Mucosa of descending colon (tissue), 3 donors: ENCODE measurements around the gene THBS3. TPM values are rescaled to one million over a fixed set of nuclear protein-coding genes. Genes with fewer than 3 reads are reported as not detected.
"Not testable (repeated sequence)": the region's sequence is repeated elsewhere in the genome, so short reads cannot be mapped to it uniquely, and the experiment has no call there.

ENCODE experiments used
- ATAC-seq: fragments of 200-7000 bp; cut with Tn5 transposase; one replicate; pipeline ENCODE4 v1.9.1; 2020; ENCODE audit warnings: mild to moderate bottlenecking, moderate library complexity
- DNase-seq, 3 donors: peaks; one replicate each; pipeline ENCODE4 v3.0.0-alpha.2; 2020
- H3K36me3 ChIP-seq: fragments of 200-600 bp; one replicate; pipeline ENCODE4 v1.8.0; 2021; ENCODE audit warnings: low read depth, mild to moderate bottlenecking
- H3K4me1 ChIP-seq: fragments of 200-600 bp; one replicate; pipeline ENCODE4 v1.8.0; 2021; ENCODE audit warnings: low read depth, mild to moderate bottlenecking
- H3K4me3 ChIP-seq: fragments of 200-600 bp; one replicate; pipeline ENCODE4 v1.8.0; 2021; ENCODE audit warnings: mild to moderate bottlenecking
- H3K9me3 ChIP-seq: fragments of 200-600 bp; one replicate; pipeline ENCODE4 v1.8.0; 2021; ENCODE audit warnings: mild to moderate bottlenecking
- CTCF ChIP-seq: fragments of 200-600 bp; IDR thresholded peaks from one replicate; pipeline ENCODE4 v1.8.0; 2022; ENCODE audit warnings: antibody characterized with exemption, mild to moderate bottlenecking
- intact Hi-C, 2 donors: fragments of 100-400 bp; cut with DNase I in 1 of 2; cut with micrococcal nuclease in 1 of 2; formaldehyde crosslinking; loops; one replicate each; pipeline versions ENCODE4 v1.11.0 to v1.11.1; 2022; cut with DNase I, micrococcal nuclease
- total RNA-seq, 3 donors: library from RNA; stranded (reverse); fragmentation: NEBNext Ultra II Directional in 2 of 3; extraction: Animal tissue kit (Norgen Biotek cat#: 25700) in 2 of 3; gene quantifications; one replicate each; pipeline versions ENCODE4 v1.2.1 to v1.2.4, GENCODE V29; 2021 to 2023
- donor health status: DM: no; HTN: no; CAD: no; lungs with moderate emphysema.
- donor health status: DM: no; HTN: no; CAD: no.
- donor health status: DM: no; HTN: yes; CAD: no.

THBS3 gene
- total RNA-seq, 3 donors from 2014 or later = 22.4 to 35.9 (median 33.9) TPM

- Histone ChIP-seq H3K9me3 (no peaks in the 10 kb centered on the region), H3K36me3 (no peaks in the 10 kb centered on the region), H3K4me1 (peaks cover 10% of the 10 kb centered on the region), H3K4me3 (no peak overlapping the region)
- intact Hi-C loops = loop anchor here in 1 of 2 donors (5.0 to 10.0 kb wide), 2 partner anchors 51 to 74 kb away; no protein-coding TSS in a partner anchor
- TF ChIP-seq CTCF = no peak
- ATAC-seq (no peak), DNase-seq (no peak)
These were observed 41.6 kb downstream of the THBS3 start for GRCh38 chr1:155166051-155166470.

GRCh38 chr1:155164625-155165024 is 43.1 kb downstream of the THBS3 start:
- not testable (repeated sequence) for H3K4me3 ChIP-seq, H3K4me1 ChIP-seq, H3K36me3 ChIP-seq, H3K9me3 ChIP-seq, DNase-seq, ATAC-seq
- intact Hi-C loops = loop anchor here in 1 of 2 donors (5.0 to 10.0 kb wide), 2 partner anchors 50 to 72 kb away; no protein-coding TSS in a partner anchor

- intact Hi-C loops = loop anchor here in 1 of 2 donors (10.0 kb wide), 1 partner anchor 49 kb away; no protein-coding TSS in a partner anchor
- ATAC-seq, H3K9me3 ChIP-seq: not testable (repeated sequence)
These were observed 43.9 kb downstream of the THBS3 start for GRCh38 chr1:155163785-155164184.

GRCh38 chr1:155162631-155163030 is 45.1 kb downstream of the THBS3 start:
- ATAC-seq, H3K4me1 ChIP-seq, H3K9me3 ChIP-seq, H3K36me3 ChIP-seq, H3K4me3 ChIP-seq, DNase-seq: not testable (repeated sequence)
- intact Hi-C loops = loop anchor here in 1 of 2 donors (10.0 kb wide), 1 partner anchor 48 kb away; no protein-coding TSS in a partner anchor

More at GRCh38 chr1:155163785-155164184, 43.9 kb downstream of the THBS3 start:
- H3K4me3 ChIP-seq, H3K36me3 ChIP-seq, H3K4me1 ChIP-seq, DNase-seq: not testable (repeated sequence)

GRCh38 chr1:155160128-155160527 is 47.6 kb downstream of the THBS3 start:
- no peak for DNase-seq
- intact Hi-C loops = loop anchor here in 1 of 2 donors (10.0 kb wide), 1 partner anchor 45 kb away; no protein-coding TSS in a partner anchor
- no peaks in the 10 kb centered on the region for H3K4me1 ChIP-seq
- H3K4me3 ChIP-seq = no peak overlapping the region
- H3K9me3 ChIP-seq = no peaks in the 10 kb centered on the region
- no peak for ATAC-seq
- H3K36me3 ChIP-seq = no peaks in the 10 kb centered on the region
- no peak for TF ChIP-seq CTCF

GRCh38 chr1:155158991-155159390 is 48.7 kb downstream of the THBS3 start:
- Histone ChIP-seq H3K36me3 (no peaks in the 10 kb centered on the region), H3K4me3 (no peak overlapping the region), H3K9me3 (no peaks in the 10 kb centered on the region), H3K4me1 (no peaks in the 10 kb centered on the region)
- TF ChIP-seq CTCF = no peak
- ATAC-seq (no peak), DNase-seq (no peak)
- intact Hi-C loops = no loop called here

GRCh38 chr1:155155996-155156643 is 51.6 kb downstream of the THBS3 start:
- ATAC-seq, intact Hi-C loops: not testable (repeated sequence)

More at GRCh38 chr1:155155996-155156643, 51.6 kb downstream of the THBS3 start:
- H3K4me3 ChIP-seq, H3K36me3 ChIP-seq, DNase-seq, H3K4me1 ChIP-seq, H3K9me3 ChIP-seq: not testable (repeated sequence)

Other genes with a start within 250 kb of the THBS3 start
- 10 to 100 TPM; 22.8 to 34.3 (median 25.8) TPM for gene PYGO2, start 246.1 kb downstream of the THBS3 start, total RNA-seq
- 100 to 1,000 TPM in 2 of 3 donors, 10 to 100 TPM in 1; 92.7 to 130 (median 122) TPM for gene SHC1, start 237.2 kb downstream of the THBS3 start, total RNA-seq
- 10 to 100 TPM; 26.8 to 52.4 (median 29.3) TPM for gene CKS1B, start 233.2 kb downstream of the THBS3 start, total RNA-seq
- gene FLAD1, start 224.6 kb downstream of the THBS3 start, total RNA-seq = 10 to 100 TPM; 28.4 to 40.4 (median 31.2) TPM
- under 1 TPM in 2 of 3 donors, not detected in 1; 0.60 to 0.76 TPM for gene LENEP, start 214.3 kb downstream of the THBS3 start, total RNA-seq
- gene ZBTB7B, start 205.1 kb downstream of the THBS3 start, total RNA-seq = 100 to 1,000 TPM; 175 to 313 (median 255) TPM
- gene DCST2, start 174.1 kb downstream of the THBS3 start, total RNA-seq = 1 to 10 TPM; 1.7 to 3.3 (median 2.3) TPM
- under 1 TPM in 2 of 3 donors, not detected in 1; 0.19 to 0.20 TPM for gene DCST1, start 174.1 kb downstream of the THBS3 start, total RNA-seq
- gene ADAM15, start 156.6 kb downstream of the THBS3 start, total RNA-seq = 100 to 1,000 TPM in 1 of 3 donors, 10 to 100 TPM in 2; 71.8 to 148 (median 79.7) TPM
- gene EFNA4, start 144.2 kb downstream of the THBS3 start, total RNA-seq = 10 to 100 TPM; 12.3 to 27.2 (median 26.4) TPM
- gene EFNA3, start 129.1 kb downstream of the THBS3 start, total RNA-seq = 10 to 100 TPM in 1 of 3 donors, 1 to 10 TPM in 2; 2.1 to 17.4 (median 5.6) TPM
- 100 to 1,000 TPM in 2 of 3 donors, 10 to 100 TPM in 1; 46.3 to 198 (median 110) TPM for gene EFNA1, start 80.0 kb downstream of the THBS3 start, total RNA-seq
- 10 to 100 TPM; 38.7 to 95.8 (median 66.4) TPM for gene SLC50A1, start 72.0 kb downstream of the THBS3 start, total RNA-seq
- gene DPM3, start 67.4 kb downstream of the THBS3 start, total RNA-seq = 100 to 1,000 TPM in 1 of 3 donors, 10 to 100 TPM in 2; 76.3 to 106 (median 78.4) TPM
- gene KRTCAP2, start 34.6 kb downstream of the THBS3 start, total RNA-seq = 100 to 1,000 TPM; 162 to 190 (median 176) TPM
- under 1 TPM; 0.26 to 0.76 (median 0.39) TPM for gene TRIM46, start 34.0 kb downstream of the THBS3 start, total RNA-seq
- 10 to 100 TPM; 26.1 to 41.1 (median 35.6) TPM for gene MTX1, start 798 bp upstream of the THBS3 start, total RNA-seq
- 10 to 100 TPM; 16.9 to 42.6 (median 20.4) TPM for gene ENTREP3, start 47.6 kb upstream of the THBS3 start, total RNA-seq
- 10 to 100 TPM; 43.6 to 53.4 (median 46.8) TPM for gene SCAMP3, start 54.5 kb upstream of the THBS3 start, total RNA-seq
- 10 to 100 TPM; 43.7 to 51.7 (median 47.8) TPM for gene CLK2, start 65.6 kb upstream of the THBS3 start, total RNA-seq
- 10 to 100 TPM; 10.3 to 15.6 (median 10.8) TPM for gene HCN3, start 69.6 kb upstream of the THBS3 start, total RNA-seq
- gene PKLR, start 93.5 kb upstream of the THBS3 start, total RNA-seq = 1 to 10 TPM in 2 of 3 donors, under 1 TPM in 1; 0.63 to 2.0 (median 1.5) TPM
- 100 to 1,000 TPM; 130 to 244 (median 222) TPM for gene FDPS, start 101.0 kb upstream of the THBS3 start, total RNA-seq
- gene RUSC1, start 113.0 kb upstream of the THBS3 start, total RNA-seq = 10 to 100 TPM; 58.9 to 79.4 (median 60.6) TPM